Smooth muscle cell (in vitro differentiated cells): ENCODE data around the gene OR4D11. TPM values are rescaled to one million over a fixed set of nuclear protein-coding genes. Genes with fewer than 3 reads are reported as not detected.

ENCODE experiments used
- DNase-seq: peaks from one replicate; lab custom pipeline; 2025; ENCODE audit not compliant: unreplicated experiment; lab: John Stamatoyannopoulos, UW
- H2AFZ ChIP-seq: fragments of 200-600 bp; sonication (generic); 2 replicates; pipeline ENCODE4 v1.6.0; 2016; ENCODE audit warnings: antibody characterized with exemption, low read depth, mild to moderate bottlenecking
- H3F3A ChIP-seq: fragments of 200-600 bp; sonication (generic); 2 replicates; pipeline ENCODE4 v1.6.0; 2017; ENCODE audit warnings: antibody characterized with exemption, low read depth
- H3K27ac ChIP-seq: fragments of 200-600 bp; sonication (generic); 2 replicates; pipeline ENCODE4 v1.5.1; 2016; ENCODE audit warnings: low read depth, mild to moderate bottlenecking
- H3K27me3 ChIP-seq: fragments of 200-600 bp; sonication (generic); 2 replicates; pipeline ENCODE4 v1.6.1; 2016; ENCODE audit warnings: low read depth, mild to moderate bottlenecking
- H3K36me3 ChIP-seq: fragments of 200-600 bp; sonication (generic); 2 replicates; pipeline ENCODE4 v1.5.1; 2016; ENCODE audit warnings: low read depth
- H3K4me1 ChIP-seq: fragments of 200-600 bp; sonication (generic); 2 replicates; pipeline ENCODE4 v1.5.1; 2016; ENCODE audit warnings: low read depth
- H3K4me2 ChIP-seq: fragments of 200-600 bp; sonication (generic); 2 replicates; pipeline ENCODE4 v1.6.0; 2016; ENCODE audit warnings: mild to moderate bottlenecking
- H3K4me3 ChIP-seq: fragments of 200-600 bp; sonication (generic); 2 replicates; pipeline ENCODE4 v1.5.1; 2016; ENCODE audit warnings: mild to moderate bottlenecking
- H3K79me2 ChIP-seq: fragments of 200-600 bp; sonication (generic); 2 replicates; pipeline ENCODE4 v1.6.0; 2016; ENCODE audit warnings: low read depth, mild to moderate bottlenecking
- H3K9ac ChIP-seq: fragments of 200-600 bp; sonication (generic); 2 replicates; pipeline ENCODE4 v1.6.0; 2016; ENCODE audit warnings: low read depth
- H3K9me3 ChIP-seq: fragments of 200-600 bp; sonication (generic); replicated peaks from 2 replicates; pipeline ENCODE4 v1.5.1; 2016; ENCODE audit warnings: low read depth
- H4K20me1 ChIP-seq: fragments of 200-600 bp; sonication (generic); 2 replicates; pipeline ENCODE4 v1.6.0; 2016; ENCODE audit warnings: low read depth
- WGBS: methylation state at CpG from one replicate; pipeline ENCODE4 v1.1.7; 2016; ENCODE audit warnings: low lambda C conversion rate; 5-methylcytosine and 5-hydroxymethylcytosine counted together
- polyA plus RNA-seq: library from polyadenylated mRNA; unstranded; fragments of >200 nt; fragmentation: Nextera tagmentation; extraction: Ambion mirVana; gene quantifications from 2 replicates; pipeline ENCODE4 v1.2.1, GENCODE V29; 2016
- total RNA-seq: library from RNA; depleted of rRNA; stranded (reverse); fragments of >200 nt; gene quantifications from 2 replicates; pipeline ENCODE4 v1.2.3, GENCODE V29; 2014
- TF ChIP-seq, protein P1 (sequence below): fragments of 200-600 bp; sonication (generic); IDR thresholded peaks from 2 replicates; pipeline ENCODE4 v1.5.1; 2017; ENCODE audit warnings: borderline replicate concordance, mild to moderate bottlenecking, antibody characterized with exemption; ENCODE audit not compliant: insufficient read depth, poor library complexity, severe bottlenecking

The OR4D11 gene
- total RNA-seq (not detected in 2 replicates), polyA plus RNA-seq (not detected in 2 replicates)

DNA sequence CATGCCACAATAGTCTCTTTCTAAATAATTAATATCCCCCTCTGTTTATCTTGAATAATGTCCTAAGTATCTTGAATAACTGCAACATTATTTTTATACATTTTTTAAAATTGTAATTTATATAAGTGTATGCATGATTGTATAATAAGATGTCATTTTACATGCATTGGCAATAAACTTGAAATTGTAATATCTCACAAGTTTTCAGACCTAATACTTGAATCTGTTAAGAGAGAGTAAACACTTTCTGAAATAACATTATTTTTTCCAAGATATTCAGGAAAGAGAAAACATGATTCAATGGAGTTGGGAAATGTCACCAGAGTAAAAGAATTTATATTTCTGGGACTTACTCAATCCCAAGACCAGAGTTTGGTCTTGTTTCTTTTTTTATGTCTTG lies at the start of gene OR4D11:
Gene OR4D11 (plus strand): TSS at position 301 of the 400 bp plus-strand sequence. CDS start 0 bp downstream, at position 301.
- Histone ChIP-seq H3K9ac (no peak within 1 kb of the TSS), H3K4me3 (no peak within 1 kb of the TSS), H3K27ac (no peak within 1 kb of the TSS), H2AFZ (no peak within 1 kb of the TSS), H3K9me3 (no peaks in the 10 kb centered on the region), H3K36me3 (no peaks in the 10 kb centered on the region), H3K27me3 (no peaks in the 10 kb centered on the region), H3K4me2 (no peak within 1 kb of the TSS), H3K79me2 (no peaks in the 10 kb centered on the region), H3K4me1 (no peaks in the 10 kb centered on the region), H4K20me1 (no peaks in the 10 kb centered on the region), H3F3A (no peaks in the 10 kb centered on the region)
- no peak for DNase-seq
- TF ChIP-seq, protein P1, sequence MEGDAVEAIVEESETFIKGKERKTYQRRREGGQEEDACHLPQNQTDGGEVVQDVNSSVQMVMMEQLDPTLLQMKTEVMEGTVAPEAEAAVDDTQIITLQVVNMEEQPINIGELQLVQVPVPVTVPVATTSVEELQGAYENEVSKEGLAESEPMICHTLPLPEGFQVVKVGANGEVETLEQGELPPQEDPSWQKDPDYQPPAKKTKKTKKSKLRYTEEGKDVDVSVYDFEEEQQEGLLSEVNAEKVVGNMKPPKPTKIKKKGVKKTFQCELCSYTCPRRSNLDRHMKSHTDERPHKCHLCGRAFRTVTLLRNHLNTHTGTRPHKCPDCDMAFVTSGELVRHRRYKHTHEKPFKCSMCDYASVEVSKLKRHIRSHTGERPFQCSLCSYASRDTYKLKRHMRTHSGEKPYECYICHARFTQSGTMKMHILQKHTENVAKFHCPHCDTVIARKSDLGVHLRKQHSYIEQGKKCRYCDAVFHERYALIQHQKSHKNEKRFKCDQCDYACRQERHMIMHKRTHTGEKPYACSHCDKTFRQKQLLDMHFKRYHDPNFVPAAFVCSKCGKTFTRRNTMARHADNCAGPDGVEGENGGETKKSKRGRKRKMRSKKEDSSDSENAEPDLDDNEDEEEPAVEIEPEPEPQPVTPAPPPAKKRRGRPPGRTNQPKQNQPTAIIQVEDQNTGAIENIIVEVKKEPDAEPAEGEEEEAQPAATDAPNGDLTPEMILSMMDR = no peak

DNA sequence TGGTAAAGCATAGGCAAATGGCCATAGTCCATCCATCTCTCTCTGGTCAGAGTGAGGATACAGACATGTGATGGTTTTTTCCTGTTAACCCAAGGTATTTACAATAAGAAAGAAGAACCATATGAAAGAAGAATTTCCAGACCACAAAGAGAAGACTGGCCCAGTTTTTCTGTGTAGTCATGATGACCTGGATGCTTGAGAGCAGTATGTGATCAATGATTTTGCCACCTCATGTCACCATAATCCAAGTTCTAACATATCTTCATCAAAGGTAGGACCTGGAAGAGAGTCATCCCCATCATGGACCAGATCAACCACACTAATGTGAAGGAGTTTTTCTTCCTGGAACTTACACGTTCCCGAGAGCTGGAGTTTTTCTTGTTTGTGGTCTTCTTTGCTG lies 46.7 kb upstream of the OR4D11 start, which contains the start of gene OR4D6:
Gene OR4D6 (plus strand): TSS at position 301 of the 400 bp plus-strand sequence. CDS start 0 bp downstream, at position 301.
- H3K9ac ChIP-seq = no peak within 1 kb of the TSS
- H3K4me3 ChIP-seq = no peak within 1 kb of the TSS
- TF ChIP-seq, protein P1 = no peak
- no peaks in the 10 kb centered on the region for H3K79me2 ChIP-seq
- 91% methylated on average over 2 of the region's 2 CpGs for WGBS
- no peak within 1 kb of the TSS for H3K27ac ChIP-seq
- no peaks in the 10 kb centered on the region for H4K20me1 ChIP-seq
- H3K4me2 ChIP-seq = no peak within 1 kb of the TSS
- no peaks in the 10 kb centered on the region for H3F3A ChIP-seq
- DNase-seq = no peak
- no peaks in the 10 kb centered on the region for H3K9me3 ChIP-seq
- no peaks in the 10 kb centered on the region for H3K4me1 ChIP-seq
- H3K27me3 ChIP-seq = no peaks in the 10 kb centered on the region
- H2AFZ ChIP-seq = no peak within 1 kb of the TSS
- no peaks in the 10 kb centered on the region for H3K36me3 ChIP-seq

- Histone ChIP-seq H3K4me2 (no peak overlapping the region), H3K79me2 (no peaks in the 10 kb centered on the region), H3K27me3 (no peaks in the 10 kb centered on the region), H3K36me3 (no peaks in the 10 kb centered on the region), H2AFZ (no peak overlapping the region), H3K9me3 (no peaks in the 10 kb centered on the region), H3F3A (no peaks in the 10 kb centered on the region), H3K4me3 (no peak overlapping the region), H3K27ac (no peak overlapping the region), H3K4me1 (no peaks in the 10 kb centered on the region), H4K20me1 (no peaks in the 10 kb centered on the region), H3K9ac (no peak overlapping the region)
- WGBS = 72% methylated on average over 3 of the region's 3 CpGs
- no peak for DNase-seq
- TF ChIP-seq, protein P1 = no peak
Observed at GRCh38 chr11:59459916-59460315, 43.5 kb upstream of the OR4D11 start.

DNA sequence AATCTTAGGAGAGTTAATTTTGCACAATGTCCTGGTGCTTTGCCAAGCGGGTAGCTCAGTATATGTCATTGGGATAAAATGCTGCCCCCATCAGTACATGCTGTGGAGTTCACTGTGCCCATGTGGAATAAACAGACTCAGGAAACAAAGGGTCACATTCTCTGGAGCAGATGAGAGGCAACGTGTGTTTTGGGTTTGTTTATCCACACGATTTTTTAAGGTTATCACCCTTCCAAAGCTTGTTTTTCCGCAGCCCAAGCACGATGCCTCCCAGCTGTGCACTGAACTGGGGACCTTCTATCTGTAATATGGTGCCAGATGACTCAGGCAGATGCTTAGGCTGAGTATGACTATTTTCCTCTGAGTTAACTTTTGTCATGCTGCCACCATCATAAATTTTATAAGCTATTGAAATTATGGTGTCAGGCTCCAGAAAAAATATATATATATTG lies 40.2 kb upstream of the OR4D11 start:
- Histone ChIP-seq H3K36me3 (no peaks in the 10 kb centered on the region), H3K27me3 (no peaks in the 10 kb centered on the region), H4K20me1 (no peaks in the 10 kb centered on the region), H3K4me2 (no peak overlapping the region), H3K9me3 (no peaks in the 10 kb centered on the region), H3K4me1 (no peaks in the 10 kb centered on the region), H3K79me2 (no peaks in the 10 kb centered on the region), H2AFZ (no peak overlapping the region), H3K4me3 (no peak overlapping the region), H3K27ac (no peak overlapping the region), H3K9ac (no peak overlapping the region), H3F3A (no peaks in the 10 kb centered on the region)
- DNase-seq = no peak
- TF ChIP-seq, protein P1 = no peak
- WGBS = 61% methylated on average over 5 of the region's 5 CpGs
